HL-60/S4 treated with phorbol 12-myristate 13-acetate at 8.2 ng/mL for 4 days and 3 days (cell line): ENCODE measurements around the gene GARNL3.

Source experiments
- in situ Hi-C: fragments of 300-500 bp; cut with MboI; formaldehyde crosslinking; loops from 2 replicates; pipeline ENCODE4 v1.15.0; 2022; ENCODE audit warnings: low sequenced_read_pairs

GARNL3 gene

GRCh38 chr9:127370672-127371648 is 106.4 kb downstream of the GARNL3 start:
- in situ Hi-C loops: no loop called here

- in situ Hi-C loops: no loop called here
Measured at GRCh38 chr9:127380479-127380878, 115.9 kb downstream of the GARNL3 start.

GRCh38 chr9:127382541-127382940 is 118.0 kb downstream of the GARNL3 start:
- in situ Hi-C loops: no loop called here

GRCh38 chr9:127384016-127384730 is 119.6 kb downstream of the GARNL3 start:
- in situ Hi-C loops: no loop called here

GRCh38 chr9:127384901-127385300 is 120.3 kb downstream of the GARNL3 start:
- in situ Hi-C loops: no loop called here

GRCh38 chr9:127386249-127386648 is 121.7 kb downstream of the GARNL3 start:
- in situ Hi-C loops: no loop called here

GRCh38 chr9:127386981-127387380 is 122.4 kb downstream of the GARNL3 start:
- in situ Hi-C loops: no loop called here

- in situ Hi-C loops: no loop called here
Measured at GRCh38 chr9:127388037-127388855, 123.7 kb downstream of the GARNL3 start.

GRCh38 chr9:127388856-127389238 is 124.3 kb downstream of the GARNL3 start:
- in situ Hi-C loops: no loop called here

- in situ Hi-C loops: no loop called here
Measured at GRCh38 chr9:127389381-127390247, 125.0 kb downstream of the GARNL3 start.

- in situ Hi-C loops: no loop called here
Measured at GRCh38 chr9:127390248-127390545, 125.6 kb downstream of the GARNL3 start.

GRCh38 chr9:127390563-127390962 is 126.0 kb downstream of the GARNL3 start:
- in situ Hi-C loops: no loop called here

- in situ Hi-C loops: no loop called here
Measured at GRCh38 chr9:127392166-127392565, 127.6 kb downstream of the GARNL3 start.

- in situ Hi-C loops: no loop called here
Measured at GRCh38 chr9:127392976-127393375, 128.4 kb downstream of the GARNL3 start.

GRCh38 chr9:127393645-127394044 is 129.1 kb downstream of the GARNL3 start:
- in situ Hi-C loops: no loop called here

GRCh38 chr9:127395497-127396252 is 131.1 kb downstream of the GARNL3 start:
- in situ Hi-C loops: no loop called here

- in situ Hi-C loops: no loop called here
Measured at GRCh38 chr9:127396253-127396807, 131.8 kb downstream of the GARNL3 start.

- in situ Hi-C loops: no loop called here
Measured at GRCh38 chr9:127396808-127397645, 132.5 kb downstream of the GARNL3 start, which contains the start of gene SLC2A8. TSS of gene SLC2A8 (plus strand) at chr9:127397169. CDS start at chr9:127397231, 62 bp downstream.
